GM20431 (cell line): ENCODE measurements around the gene RAB10.
"Not testable (repeated sequence)": the region's sequence is repeated elsewhere in the genome, so short reads cannot be mapped to it uniquely, and the experiment has no call there.

Source experiments
- in situ Hi-C: fragments of 300-500 bp; cut with MseI, MboI; formaldehyde crosslinking; loops from one replicate; pipeline ENCODE4 v1.15.0; 2020; ENCODE audit warnings: low sequenced_read_pairs; ENCODE audit not compliant: unreplicated experiment

RAB10 gene

GRCh38 chr2:26011990-26012856 is 21.7 kb upstream of the RAB10 start:
- in situ Hi-C loops, result no loop called here

- in situ Hi-C loops, result no loop called here
Measured at GRCh38 chr2:26013668-26014067, 20.2 kb upstream of the RAB10 start.

GRCh38 chr2:26016012-26016705 is 17.7 kb upstream of the RAB10 start:
- in situ Hi-C loops, result no loop called here

- in situ Hi-C loops, result not testable (repeated sequence)
Measured at GRCh38 chr2:26016706-26017045, 17.2 kb upstream of the RAB10 start.

- in situ Hi-C loops, result no loop called here
Measured at GRCh38 chr2:26017464-26018183, 16.3 kb upstream of the RAB10 start.

- in situ Hi-C loops, result no loop called here
Measured at GRCh38 chr2:26018184-26019055, 15.5 kb upstream of the RAB10 start.

- in situ Hi-C loops, result no loop called here
Measured at GRCh38 chr2:26020231-26020640, 13.6 kb upstream of the RAB10 start.

- in situ Hi-C loops, result no loop called here
Measured at GRCh38 chr2:26024260-26024659, 9.6 kb upstream of the RAB10 start.

- in situ Hi-C loops, result no loop called here
Measured at GRCh38 chr2:26025509-26025908, 8.4 kb upstream of the RAB10 start.

- in situ Hi-C loops, result not testable (repeated sequence)
Measured at GRCh38 chr2:26028083-26028482, 5.8 kb upstream of the RAB10 start.

- in situ Hi-C loops, result not testable (repeated sequence)
Measured at GRCh38 chr2:26032586-26033269, 1.2 kb upstream of the RAB10 start.

GRCh38 chr2:26033270-26033817 is 540 bp upstream of the RAB10 start:
- in situ Hi-C loops, result no loop called here

GRCh38 chr2:26034637-26034992 is 731 bp downstream of the RAB10 start:
- in situ Hi-C loops, result no loop called here

- in situ Hi-C loops, result no loop called here
Measured at GRCh38 chr2:26035090-26035743, 1.3 kb downstream of the RAB10 start.

GRCh38 chr2:26039603-26040323 is 5.9 kb downstream of the RAB10 start:
- in situ Hi-C loops, result no loop called here

- in situ Hi-C loops, result no loop called here
Measured at GRCh38 chr2:26043109-26043508, 9.2 kb downstream of the RAB10 start.

- in situ Hi-C loops, result no loop called here
Measured at GRCh38 chr2:26043862-26044696, 10.2 kb downstream of the RAB10 start.
